ENCODE results near the gene FAM13B.

- TF ChIP-seq, protein P1, sequence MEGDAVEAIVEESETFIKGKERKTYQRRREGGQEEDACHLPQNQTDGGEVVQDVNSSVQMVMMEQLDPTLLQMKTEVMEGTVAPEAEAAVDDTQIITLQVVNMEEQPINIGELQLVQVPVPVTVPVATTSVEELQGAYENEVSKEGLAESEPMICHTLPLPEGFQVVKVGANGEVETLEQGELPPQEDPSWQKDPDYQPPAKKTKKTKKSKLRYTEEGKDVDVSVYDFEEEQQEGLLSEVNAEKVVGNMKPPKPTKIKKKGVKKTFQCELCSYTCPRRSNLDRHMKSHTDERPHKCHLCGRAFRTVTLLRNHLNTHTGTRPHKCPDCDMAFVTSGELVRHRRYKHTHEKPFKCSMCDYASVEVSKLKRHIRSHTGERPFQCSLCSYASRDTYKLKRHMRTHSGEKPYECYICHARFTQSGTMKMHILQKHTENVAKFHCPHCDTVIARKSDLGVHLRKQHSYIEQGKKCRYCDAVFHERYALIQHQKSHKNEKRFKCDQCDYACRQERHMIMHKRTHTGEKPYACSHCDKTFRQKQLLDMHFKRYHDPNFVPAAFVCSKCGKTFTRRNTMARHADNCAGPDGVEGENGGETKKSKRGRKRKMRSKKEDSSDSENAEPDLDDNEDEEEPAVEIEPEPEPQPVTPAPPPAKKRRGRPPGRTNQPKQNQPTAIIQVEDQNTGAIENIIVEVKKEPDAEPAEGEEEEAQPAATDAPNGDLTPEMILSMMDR (IDR thresholded peaks at IDR 0.05; ENCODE audit: poor library complexity) = peak; percentile 87
- no peak for TF ChIP-seq EZH2phosphoT487 (IDR thresholded peaks at IDR 0.05; ENCODE audit: low read depth, severe bottlenecking, unreplicated experiment)
- no peak for TF ChIP-seq EZH2 (IDR thresholded peaks at IDR 0.05; ENCODE audit: borderline replicate concordance)
These were observed 44.3 kb upstream of the FAM13B start for GRCh38 chr5:138077064-138077696.

Data from hepatocyte (in vitro differentiated cells).